ENCODE measurements around the gene PSMF1.
"Not testable (repeated sequence)": the region's sequence is repeated elsewhere in the genome, so short reads cannot be mapped to it uniquely, and the experiment has no call there.

Gene PSMF1

GRCh38 chr20:1215386-1216170 lies 97.2 kb downstream of the PSMF1 start:
- H3K4me3 ChIP-seq (ENCODE audit: low read depth, low read length): no peak overlapping the region
- no peak for DNase-seq (ENCODE audit: low read depth)
- TF ChIP-seq MAX (IDR thresholded peaks at IDR 0.05; ENCODE audit: low read depth, low read length) (no peak), CTCF (IDR thresholded peaks at IDR 0.05; ENCODE audit: low read depth, low read length) (no peak), MYC (IDR thresholded peaks at IDR 0.05; ENCODE audit: low read depth, low read length) (no peak), POLR2A (IDR thresholded peaks at IDR 0.05; ENCODE audit: extremely low read depth, insufficient read length) (no peak)

- not testable (repeated sequence) for H3K4me3 ChIP-seq (ENCODE audit: low read depth, low read length); DNase-seq (ENCODE audit: low read depth)
These were observed 98.4 kb downstream of the PSMF1 start for GRCh38 chr20:1216527-1217427.
